Omental fat pad (tissue), 4 donors: ENCODE data around the gene PIGH. TPM values are rescaled to one million over a fixed set of nuclear protein-coding genes. Genes with fewer than 3 reads are reported as not detected.

Source experiments
- ATAC-seq: fragments of 150-250 bp; one replicate; pipeline ENCODE4 v1.9.1; 2016; ENCODE audit warnings: mild to moderate bottlenecking, moderate library complexity; ENCODE audit not compliant: low FRiP score
- DNase-seq: peaks from one replicate; pipeline ENCODE4 v3.0.0-alpha.2; 2019; ENCODE audit warnings: low spot score
- CTCF ChIP-seq, 3 donors: fragments of 450-650 bp; IDR thresholded peaks; one replicate each; pipeline ENCODE4 v1.5.1; 2016 to 2017; ENCODE audit warnings: antibody characterized with exemption in 3 of 3, mild to moderate bottlenecking in 3 of 3, moderate library complexity in 2 of 3
- total RNA-seq, 4 donors: library from RNA; depleted of rRNA; stranded (reverse); fragments of >200 nt; gene quantifications; one replicate each; pipeline ENCODE4 v1.1.0, GENCODE V29; 2016

PIGH gene
- total RNA-seq, 4 donors from 2014 or later = 16.0 to 27.7 (median 24.9) TPM

DNA sequence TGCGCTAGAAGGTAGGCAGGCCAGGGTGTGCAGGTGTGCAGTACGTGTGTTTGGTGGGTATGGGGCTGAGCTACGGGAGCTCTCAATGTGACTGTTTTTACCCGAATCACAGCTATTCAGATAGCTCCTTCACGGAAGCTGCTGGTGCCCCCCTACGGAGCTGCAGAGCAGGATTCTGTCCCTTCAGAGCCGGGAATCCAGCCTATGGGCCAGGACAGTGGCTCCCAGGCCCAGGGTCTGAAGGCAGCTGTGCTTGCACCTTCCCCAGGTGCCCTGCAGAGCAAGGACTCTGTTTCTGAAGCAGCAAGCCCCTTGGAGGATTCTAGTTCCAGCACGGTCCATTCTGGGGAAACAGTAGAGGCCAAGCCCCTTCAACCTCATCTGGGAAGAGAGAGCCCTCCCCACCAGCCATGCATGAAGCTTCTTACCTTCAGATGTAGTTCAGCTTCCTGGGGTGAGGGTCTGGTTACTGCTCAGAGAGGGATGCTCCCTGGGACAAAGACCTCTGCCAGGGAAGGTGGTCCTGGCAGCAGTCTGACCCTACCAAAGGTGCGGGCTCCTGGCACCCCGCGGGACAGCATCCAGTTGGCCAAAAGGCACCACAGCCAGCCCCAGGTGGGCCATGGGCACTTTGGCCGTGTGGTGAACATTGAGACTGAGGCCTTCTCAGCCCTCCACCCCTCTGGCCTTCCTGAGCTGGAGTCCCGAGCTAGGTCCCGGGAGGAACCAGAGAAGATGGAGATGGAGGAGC, 37.9 kb downstream of the PIGH start:
- no peak for TF ChIP-seq CTCF (IDR thresholded peaks at IDR 0.05)
- ATAC-seq (no peak), DNase-seq (no peak)

DNA sequence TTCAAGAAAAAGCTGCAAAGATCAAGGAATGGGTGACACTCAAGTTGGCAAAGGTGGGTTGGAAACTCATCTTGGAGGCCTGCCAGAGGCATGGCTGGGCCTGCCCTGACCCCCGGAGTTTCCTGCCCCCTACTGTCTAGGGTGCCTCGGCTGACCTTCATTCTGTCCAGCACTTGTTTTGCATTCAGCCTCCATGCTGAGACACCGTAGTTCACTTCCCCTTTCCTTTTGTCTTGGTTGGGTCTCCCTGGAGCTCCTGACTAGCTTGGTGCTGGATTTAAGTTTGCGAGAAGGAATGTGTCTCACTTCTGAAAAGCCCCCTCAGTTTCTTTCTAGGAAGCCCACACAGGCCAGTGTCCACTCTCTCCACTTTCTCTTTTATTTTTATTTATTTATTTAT, 40.4 kb downstream of the PIGH start:
- DNase-seq = no peak
- no peak for ATAC-seq

DNA sequence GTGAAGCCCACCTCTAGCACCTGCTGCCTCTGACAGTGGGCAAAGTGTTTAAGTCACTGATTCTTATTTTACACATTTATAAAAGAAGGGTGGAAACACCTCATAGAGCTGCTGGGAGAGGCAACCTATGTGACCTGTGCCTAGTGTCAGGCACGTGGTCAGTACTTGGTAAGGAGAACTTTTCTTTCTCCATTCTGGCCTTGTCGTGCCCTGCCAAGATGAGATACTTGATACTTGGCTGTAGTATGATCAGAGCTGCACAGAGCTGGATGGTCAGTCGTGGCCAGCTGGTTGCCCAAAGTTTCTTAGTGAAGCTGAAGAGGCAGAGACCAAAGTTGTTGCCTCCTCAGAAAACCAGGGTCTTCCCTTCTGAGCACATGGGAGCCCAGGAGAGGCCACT, 42.4 kb downstream of the PIGH start:
- no peak for ATAC-seq
- no peak for TF ChIP-seq CTCF (IDR thresholded peaks at IDR 0.05)
- DNase-seq = no peak

More for the DNA sequence above, 40.4 kb downstream of the PIGH start:
- TF ChIP-seq CTCF (IDR thresholded peaks at IDR 0.05) = no peak

DNA sequence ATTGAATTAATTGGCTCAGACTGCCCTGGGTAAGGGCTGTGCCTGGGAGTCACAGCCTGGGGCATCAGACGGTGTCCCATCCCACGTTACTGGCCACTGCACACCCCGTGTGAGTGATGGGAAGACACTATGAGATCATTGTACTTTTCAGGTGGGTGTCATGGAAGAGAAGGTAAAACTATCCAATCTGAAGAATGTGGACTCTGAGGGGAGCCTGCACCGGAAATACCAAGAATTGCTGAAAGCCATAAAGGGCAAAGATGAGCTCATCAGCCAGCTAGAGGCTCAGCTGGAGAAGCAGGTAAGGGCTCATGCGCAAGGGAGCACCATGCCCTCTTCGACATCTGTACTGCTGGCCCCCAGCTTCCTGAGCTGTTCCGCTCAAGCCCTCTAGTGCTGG, 43.0 kb downstream of the PIGH start:
- TF ChIP-seq CTCF (IDR thresholded peaks at IDR 0.05) = no peak
- no peak for ATAC-seq
- DNase-seq = no peak

DNA sequence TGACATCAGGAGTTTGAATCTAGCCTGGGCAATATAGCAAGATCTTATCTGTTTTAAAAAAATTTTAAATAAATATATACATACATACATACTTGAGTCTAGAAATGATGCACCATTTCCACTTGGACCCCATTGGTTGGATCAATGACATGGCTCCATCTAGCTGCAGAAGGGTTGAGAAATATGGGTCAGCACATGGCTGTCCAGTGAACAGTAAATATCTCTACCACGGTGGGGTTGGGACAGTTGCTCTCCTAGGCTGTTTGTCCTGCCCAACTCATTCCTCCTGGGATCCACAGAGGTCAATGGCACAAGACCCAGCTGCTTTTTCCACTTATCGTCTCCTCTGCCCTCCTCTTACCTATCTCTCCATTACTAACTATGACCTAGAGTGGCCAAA, 43.4 kb downstream of the PIGH start:
- ATAC-seq (no peak), DNase-seq (no peak)
- TF ChIP-seq CTCF (IDR thresholded peaks at IDR 0.05) = no peak

GRCh38 chr14:67555518-67556090, 44.5 kb downstream of the PIGH start:
- no peak for ATAC-seq
- no peak for TF ChIP-seq CTCF (IDR thresholded peaks at IDR 0.05)
- no peak for DNase-seq

- TF ChIP-seq CTCF (IDR thresholded peaks at IDR 0.05) = no peak
- DNase-seq (no peak), ATAC-seq (no peak)
These were observed 45.7 kb downstream of the PIGH start for GRCh38 chr14:67554341-67554740.
